Germinal center (tissue), 1 donor: ENCODE results near the gene LDLRAP1.

Experiments
- DNase-seq: peaks from one replicate; pipeline ENCODE4 v3.0.0; 2012; ENCODE audit warnings: mixed read lengths, low spot score

The LDLRAP1 gene

GRCh38 chr1:25524568-25525360 lies 18.6 kb upstream of the LDLRAP1 start:
- no peak for DNase-seq

- no peak for DNase-seq
These were observed 18.1 kb upstream of the LDLRAP1 start for GRCh38 chr1:25525361-25525688.

- DNase-seq = no peak
These were observed 16.7 kb upstream of the LDLRAP1 start for GRCh38 chr1:25526753-25527152.

DNA sequence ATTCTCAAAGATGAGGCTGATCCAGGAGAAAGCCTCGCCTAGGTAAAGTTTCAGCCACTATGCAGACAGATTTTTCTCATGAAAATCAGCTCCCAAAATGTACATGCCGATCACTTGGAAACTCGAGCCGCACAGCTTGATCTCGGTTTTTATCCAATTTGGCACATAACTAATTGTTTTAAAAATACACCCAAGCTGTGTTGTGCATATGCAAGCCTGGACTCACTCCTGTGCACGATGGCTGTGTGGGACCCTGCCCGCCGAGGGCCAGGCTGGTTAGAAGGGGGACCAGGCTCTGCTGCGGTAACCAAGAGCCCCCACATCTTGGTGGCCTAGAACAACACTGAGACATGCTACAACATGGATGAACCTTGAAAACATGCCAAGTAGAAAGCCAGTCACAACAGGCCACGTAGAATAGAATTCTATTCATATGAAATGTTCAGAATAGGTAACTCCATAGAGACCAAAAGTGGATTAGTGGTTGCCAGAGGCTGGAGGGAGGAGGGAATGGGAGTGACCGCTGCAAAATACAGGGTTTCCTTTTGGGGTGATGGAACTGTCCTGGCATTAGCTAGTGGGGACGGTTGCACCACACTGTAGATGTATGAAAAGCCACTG lies 16.1 kb upstream of the LDLRAP1 start:
- DNase-seq = no peak

DNA sequence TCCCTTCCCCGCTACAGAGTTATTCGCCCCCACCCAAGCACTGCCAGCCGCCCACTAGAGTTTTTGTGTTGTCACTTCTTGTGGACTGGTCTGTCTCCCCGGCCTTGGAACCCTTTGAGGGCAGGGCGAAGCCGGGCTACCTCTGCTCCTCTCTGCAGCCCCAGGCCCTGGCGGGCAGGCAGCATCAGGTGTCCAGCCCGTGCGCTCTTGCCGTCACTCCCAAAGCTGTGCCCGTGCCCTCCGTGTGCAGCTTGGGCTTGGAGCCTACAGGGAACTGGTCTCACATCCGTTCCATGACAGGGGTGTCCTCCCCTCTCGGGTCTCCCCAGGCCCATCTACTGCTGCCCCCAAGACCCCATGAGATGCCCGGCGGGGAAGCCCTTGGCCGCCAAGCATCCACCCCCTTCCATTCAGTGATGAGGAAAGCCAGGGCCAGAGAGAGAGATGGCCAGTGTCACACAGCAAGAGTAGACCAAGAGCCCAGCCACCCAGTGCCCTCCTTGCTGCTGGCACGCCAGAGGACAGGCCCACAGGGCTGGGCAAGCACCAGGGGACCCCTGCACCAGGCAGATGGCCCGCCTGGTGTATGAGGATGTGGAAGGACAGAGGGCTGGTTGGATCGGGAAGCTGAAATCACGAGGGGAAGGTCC lies 15.3 kb upstream of the LDLRAP1 start:
- no peak for DNase-seq

DNA sequence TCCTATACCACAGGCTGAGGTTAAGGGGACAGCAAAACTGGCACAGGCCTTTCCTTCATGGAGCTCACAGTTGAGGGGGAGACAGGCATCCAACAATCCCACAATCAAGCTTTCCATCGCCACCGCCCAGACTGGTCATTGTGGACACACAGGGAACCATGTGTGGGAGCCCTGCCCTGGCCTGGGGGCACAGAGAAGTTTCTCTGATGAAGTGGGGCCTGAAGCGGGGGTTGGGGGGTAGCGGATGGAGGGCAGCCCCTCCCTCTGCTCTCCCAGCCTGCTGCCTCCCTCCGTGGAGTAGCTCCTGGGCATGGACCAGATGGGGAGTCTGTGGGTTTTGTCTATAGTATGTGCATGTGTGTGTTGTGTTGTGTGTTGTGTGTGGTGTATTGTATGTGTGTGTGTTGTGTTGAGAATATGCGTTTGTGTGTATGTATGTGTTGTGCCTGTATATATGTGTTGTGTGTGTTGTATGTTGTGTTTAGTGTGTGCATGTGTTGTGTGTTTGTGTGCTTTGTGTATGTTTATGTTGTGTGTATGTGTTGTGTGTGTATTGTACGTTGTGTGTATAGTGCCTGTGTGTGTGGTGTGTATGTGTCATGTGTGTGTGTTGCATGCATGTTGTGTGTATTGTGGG lies 14.4 kb upstream of the LDLRAP1 start:
- no peak for DNase-seq

- DNase-seq = no peak
These were observed 13.8 kb upstream of the LDLRAP1 start for GRCh38 chr1:25529518-25530185.

DNA sequence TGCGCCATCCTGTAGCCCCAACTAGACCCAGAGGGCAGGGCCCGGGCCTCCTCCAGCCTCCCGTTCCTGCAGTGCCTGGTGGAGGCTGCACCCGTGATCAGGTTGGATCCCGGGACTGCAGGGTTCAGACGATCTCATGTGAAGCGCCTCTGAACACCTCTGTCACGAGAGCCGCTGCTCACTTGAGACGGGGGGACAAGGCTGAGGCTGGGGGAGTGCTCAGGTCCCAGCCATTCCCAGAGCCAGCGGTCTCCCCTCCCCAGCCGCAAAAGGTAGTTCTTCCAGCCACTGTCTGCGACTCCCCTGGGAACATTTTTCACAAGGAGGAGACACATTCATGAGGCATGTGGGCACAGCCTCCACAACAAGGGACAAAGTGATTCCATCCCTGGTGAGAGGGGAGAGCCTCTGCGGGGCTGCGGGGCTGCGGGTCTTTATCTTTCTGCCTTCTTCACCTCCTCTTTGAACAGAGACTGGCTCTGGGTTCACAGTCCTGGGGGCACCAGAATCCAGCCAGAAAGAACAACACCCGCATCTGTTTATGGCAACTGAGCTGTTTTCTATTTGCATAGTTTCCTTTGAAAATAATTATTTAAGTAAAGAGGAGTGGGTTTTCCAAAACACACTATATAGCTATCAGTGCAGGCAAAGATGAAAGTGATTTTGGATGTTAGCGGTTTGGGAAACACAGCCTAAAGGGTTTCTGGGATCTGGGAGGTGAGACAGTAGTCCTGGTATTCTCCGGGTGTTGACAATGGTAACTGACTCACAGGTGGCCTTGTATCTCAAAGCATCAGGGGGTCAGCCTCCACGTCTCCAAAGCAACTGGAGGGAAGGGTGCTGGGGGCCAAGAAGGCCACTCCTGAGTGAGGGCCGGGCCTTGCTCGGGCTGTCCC lies 13.0 kb upstream of the LDLRAP1 start:
- DNase-seq = no peak

DNA sequence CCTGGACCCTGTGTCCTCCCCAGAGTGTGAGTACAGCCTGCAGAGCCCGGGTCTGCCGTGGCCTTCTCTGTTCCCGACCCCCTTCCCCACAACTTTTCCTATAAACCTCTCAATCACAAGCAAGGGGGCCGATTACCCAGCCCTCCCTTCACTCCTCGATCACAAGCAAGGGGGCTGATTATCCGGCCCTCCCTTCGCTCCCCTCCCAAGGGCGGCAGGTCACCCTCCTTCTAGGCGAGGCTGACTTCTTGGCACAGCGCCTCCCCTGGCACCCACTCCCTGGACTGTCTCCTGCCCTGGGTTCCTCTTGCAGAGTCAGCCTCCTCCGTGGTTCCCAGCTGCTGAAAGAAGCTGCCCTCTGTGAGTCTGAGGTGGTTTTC lies 12.3 kb upstream of the LDLRAP1 start:
- no peak for DNase-seq

GRCh38 chr1:25532970-25533369 lies 10.4 kb upstream of the LDLRAP1 start:
- DNase-seq = no peak

DNA sequence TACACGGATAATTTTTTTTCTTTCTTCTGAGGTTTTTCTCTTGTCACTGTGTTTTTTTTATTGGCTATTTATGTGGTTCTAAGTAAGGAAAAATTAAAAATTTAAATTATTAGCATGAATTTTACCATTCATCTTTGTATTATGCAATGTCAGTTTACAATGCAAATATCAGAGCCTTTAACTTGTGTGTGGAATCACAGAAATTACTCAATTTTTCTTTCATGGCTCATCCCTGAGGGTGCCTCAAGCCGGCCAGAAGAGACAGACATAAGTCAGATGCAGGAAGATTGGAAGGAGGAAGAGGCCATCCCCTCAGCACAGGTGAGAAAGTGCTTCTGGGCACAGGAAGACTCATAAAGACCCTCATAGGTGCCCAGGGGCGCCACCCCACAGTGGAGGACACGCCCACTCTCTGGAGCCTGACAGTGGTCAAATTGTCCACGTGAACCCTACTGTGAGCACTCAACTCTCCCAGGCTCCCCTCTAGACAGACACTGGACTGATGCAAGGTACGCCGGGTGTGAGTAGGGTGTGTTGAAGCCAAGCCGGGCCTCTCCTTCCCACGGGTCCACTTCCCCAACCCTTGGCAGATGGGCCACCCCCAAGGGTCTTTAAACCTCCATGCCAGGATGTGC lies 9.5 kb upstream of the LDLRAP1 start:
- DNase-seq = no peak

DNA sequence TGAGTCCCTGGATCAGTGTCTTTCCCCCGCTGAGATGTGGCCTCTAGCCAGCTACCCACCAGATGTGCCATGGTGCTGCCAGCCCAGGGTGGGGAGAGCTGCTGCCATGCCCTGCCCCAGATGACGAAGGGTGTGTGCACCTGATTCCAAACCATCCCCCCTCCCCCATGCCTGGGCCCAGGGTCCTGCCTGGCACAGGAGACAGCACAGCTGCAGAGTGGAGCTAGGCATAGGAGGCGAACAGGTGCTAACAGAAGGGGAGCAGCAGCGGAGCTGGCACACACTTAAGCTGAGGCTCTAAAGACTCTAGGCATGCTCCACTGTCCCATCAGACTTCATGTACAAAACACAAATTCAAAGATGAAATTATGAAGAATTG lies 9.0 kb upstream of the LDLRAP1 start:
- no peak for DNase-seq

DNA sequence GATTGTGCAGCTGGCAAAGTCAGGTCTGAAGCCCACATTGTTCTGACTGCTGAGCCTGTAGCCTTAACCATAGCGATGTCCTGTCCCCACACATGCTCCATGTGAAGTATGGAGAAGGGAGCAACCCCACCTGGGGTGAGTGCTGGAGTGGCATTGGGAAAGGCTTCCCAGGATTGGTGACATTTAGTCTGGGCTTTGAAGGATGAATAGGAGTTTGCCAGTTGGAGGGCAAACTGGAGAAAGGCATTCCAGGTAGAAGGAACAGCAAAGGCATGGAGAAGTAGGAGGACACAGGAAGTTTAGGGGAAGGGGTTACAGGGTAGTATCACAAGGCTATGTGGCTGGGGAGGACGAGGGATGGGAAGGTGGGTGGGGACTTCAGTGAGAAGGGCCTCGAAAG lies 7.3 kb upstream of the LDLRAP1 start:
- no peak for DNase-seq

GRCh38 chr1:25537153-25537831 lies 6.1 kb upstream of the LDLRAP1 start:
- DNase-seq = no peak

DNA sequence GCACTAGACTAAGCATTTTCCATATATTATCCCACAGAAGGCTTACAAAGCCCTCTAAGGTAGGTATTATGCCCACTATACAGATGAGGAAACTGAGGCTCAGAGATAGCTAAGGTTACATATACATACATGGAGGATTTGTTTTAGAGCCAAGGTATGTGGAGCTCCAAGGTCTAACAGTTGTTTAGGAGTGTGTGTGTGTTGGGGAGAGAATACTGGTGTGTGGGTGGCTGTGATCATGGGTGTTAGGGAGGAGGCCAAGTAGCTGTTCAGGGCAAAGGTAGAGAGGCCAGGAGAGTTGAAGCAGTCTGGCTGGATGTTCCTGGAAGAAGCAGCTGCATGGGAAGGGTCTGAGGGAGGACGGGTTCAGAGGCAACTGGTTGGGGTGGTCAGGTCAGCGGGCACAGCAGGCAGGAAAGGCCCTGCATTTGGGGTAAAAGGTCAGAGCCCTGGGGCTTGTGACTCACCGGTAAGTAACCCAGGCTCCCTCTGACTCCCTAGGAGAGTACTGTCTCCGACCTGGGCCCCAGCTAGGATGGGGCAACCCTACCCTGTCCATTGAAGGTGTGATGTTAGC lies 5.1 kb upstream of the LDLRAP1 start:
- no peak for DNase-seq

- no peak for DNase-seq
These were observed 2.6 kb upstream of the LDLRAP1 start for GRCh38 chr1:25540750-25541342.

GRCh38 chr1:25541425-25541824 lies 2.0 kb upstream of the LDLRAP1 start:
- DNase-seq = no peak

- DNase-seq = no peak
These were observed 1.3 kb upstream of the LDLRAP1 start for GRCh38 chr1:25541889-25542658.

GRCh38 chr1:25543005-25543424 lies 391 bp upstream of the LDLRAP1 start:
- DNase-seq = no peak
